Stimulated activated CD8-positive, alpha-beta memory T cell treated with anti-CD3 and anti-CD28 coated beads, Interleukin-15, amount 100 ng/mL, for 1 hour (primary cell): ENCODE results near the gene ELANE.
"Not testable (repeated sequence)": the region's sequence is repeated elsewhere in the genome, so short reads cannot be mapped to it uniquely, and the experiment has no call there.

Experiments
- DNase-seq: peaks from one replicate; pipeline ENCODE4 v3.0.0-alpha.2; 2020; ENCODE audit warnings: low read depth

Gene ELANE

GRCh38 chr19:814152-815078 lies 37.7 kb upstream of the ELANE start:
- DNase-seq = no peak

- DNase-seq = no peak
Measured at GRCh38 chr19:815079-815774, 36.9 kb upstream of the ELANE start.

DNA sequence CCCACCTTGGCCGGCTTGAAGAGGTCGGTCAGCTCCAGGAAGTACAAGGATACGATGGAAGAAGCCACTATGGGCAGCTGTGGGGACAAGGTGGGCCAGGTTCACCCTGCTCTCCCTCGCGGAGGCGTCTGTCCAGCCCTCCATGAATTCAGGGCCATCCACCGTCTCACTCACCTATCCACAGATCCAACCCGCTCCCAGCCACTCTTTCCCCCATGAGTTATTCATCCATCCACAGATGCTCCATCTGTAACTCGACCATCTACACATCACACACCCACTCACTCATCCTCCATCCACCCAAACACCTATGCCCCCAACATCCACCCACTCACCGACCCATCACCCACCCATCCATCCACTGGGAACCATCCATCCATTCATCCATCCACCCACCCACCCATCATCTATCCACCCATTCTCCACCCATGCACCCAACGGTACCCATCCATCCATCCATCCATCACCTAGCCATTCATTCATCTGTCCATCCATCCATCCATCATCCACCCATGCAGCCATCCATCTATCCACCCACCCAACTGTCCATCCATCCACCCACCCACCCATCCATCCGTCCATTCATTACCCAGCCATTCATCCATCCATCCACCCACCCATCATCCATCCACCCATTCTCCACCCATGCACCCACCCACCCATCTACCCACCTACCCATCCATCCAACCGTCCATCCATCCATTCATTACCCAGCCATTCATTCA lies 36.2 kb upstream of the ELANE start:
- no peak for DNase-seq

GRCh38 chr19:816500-816857 lies 35.6 kb upstream of the ELANE start:
- no peak for DNase-seq

- DNase-seq = not testable (repeated sequence)
Measured at GRCh38 chr19:820212-820611, 31.9 kb upstream of the ELANE start.

GRCh38 chr19:821231-821824 lies 30.8 kb upstream of the ELANE start:
- DNase-seq = no peak

DNA sequence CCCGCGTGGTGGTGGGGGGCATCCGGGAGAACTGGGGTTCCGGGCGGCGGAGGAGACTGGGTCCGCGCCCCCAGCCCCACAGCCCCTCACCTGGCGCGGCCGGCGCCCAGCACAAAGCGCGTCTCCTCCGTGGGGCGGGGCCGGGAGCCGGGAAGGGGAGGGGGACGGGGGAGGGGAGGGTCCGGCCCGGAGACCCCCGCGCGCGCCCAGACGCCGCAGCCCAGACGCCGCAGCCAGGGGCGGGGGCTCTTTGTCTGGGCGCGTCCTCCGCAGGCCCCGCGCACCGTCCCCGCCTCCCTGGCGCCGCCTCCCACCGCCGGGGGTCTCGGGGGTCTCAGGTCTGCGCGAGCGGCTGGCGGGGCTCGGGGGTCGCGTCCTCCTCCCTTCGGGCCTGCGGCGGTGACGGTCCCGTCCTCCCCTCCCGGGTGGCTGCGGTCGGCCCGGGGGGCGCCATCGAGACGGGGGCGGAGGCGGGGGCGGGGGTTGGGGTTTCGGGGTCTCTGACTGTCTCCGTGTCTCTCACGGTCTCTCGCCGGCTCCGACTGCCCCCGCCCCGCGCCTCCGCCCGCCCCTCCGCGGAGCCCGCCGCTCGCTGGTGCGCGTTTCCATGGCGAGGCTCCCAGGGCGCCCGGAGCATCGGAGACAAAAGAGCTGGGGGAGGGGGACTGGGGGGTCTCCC lies 30.1 kb upstream of the ELANE start, which contains the start of gene PLPPR3:
TSS of gene PLPPR3 (minus strand) at position 131 of the 679 bp plus-strand sequence. CDS start 396 bp downstream, outside the sequence.
- DNase-seq = no peak

DNA sequence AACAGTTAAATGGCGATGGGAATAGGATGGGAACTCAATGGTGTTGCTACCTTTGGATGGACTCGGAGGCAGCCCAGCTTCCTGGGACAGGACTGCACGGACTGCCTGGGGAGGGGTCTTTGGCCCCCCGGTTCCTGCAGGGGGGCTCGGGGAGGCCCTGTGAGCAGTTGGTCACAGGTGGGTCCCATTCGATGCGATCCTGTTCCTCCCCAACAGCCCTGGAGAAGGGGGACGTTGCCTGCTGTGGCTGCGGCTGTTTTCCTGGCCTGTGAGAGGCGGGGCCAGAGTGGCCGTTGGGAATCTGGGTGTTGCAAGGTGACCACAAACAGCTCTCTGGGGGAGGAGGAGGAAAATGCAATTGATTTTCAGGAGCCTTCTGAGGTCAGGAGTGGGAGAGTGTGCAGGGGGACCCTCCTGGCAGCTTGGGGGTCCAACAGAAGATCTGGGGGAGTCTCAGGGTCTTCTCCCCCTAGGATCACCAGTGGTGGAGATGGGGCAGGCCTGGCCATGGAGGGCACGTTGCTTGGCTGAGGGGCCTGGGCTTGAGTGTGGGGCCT lies 28.5 kb upstream of the ELANE start:
- DNase-seq = no peak

GRCh38 chr19:824885-825284 lies 27.2 kb upstream of the ELANE start:
- no peak for DNase-seq

- DNase-seq = no peak
Measured at GRCh38 chr19:825897-826644, 26.0 kb upstream of the ELANE start.

DNA sequence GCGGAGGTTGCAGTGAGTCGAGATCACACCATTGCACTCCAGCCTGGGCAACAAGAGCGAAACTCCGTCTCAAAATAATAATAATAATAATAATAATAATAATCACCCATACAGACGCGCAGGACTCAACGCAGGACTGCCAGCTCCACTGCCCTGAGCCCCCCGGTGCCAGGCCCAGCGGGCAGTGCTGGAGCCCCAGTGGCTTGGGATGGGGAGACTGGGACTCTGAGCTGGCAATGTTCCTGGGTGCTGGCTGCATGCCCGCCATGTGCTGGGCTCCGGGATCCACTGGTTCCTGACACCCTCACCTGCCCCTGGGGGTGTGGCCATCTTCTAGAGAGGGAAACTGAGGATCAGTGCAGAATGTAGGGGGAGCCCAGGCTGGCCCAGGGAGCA lies 24.8 kb upstream of the ELANE start:
- DNase-seq = no peak

- no peak for DNase-seq
Measured at GRCh38 chr19:827710-828321, 24.3 kb upstream of the ELANE start, which contains the start of gene AZU1. Gene AZU1 (plus strand): TSS chr19:827837. CDS start chr19:827847, 10 bp downstream.

DNA sequence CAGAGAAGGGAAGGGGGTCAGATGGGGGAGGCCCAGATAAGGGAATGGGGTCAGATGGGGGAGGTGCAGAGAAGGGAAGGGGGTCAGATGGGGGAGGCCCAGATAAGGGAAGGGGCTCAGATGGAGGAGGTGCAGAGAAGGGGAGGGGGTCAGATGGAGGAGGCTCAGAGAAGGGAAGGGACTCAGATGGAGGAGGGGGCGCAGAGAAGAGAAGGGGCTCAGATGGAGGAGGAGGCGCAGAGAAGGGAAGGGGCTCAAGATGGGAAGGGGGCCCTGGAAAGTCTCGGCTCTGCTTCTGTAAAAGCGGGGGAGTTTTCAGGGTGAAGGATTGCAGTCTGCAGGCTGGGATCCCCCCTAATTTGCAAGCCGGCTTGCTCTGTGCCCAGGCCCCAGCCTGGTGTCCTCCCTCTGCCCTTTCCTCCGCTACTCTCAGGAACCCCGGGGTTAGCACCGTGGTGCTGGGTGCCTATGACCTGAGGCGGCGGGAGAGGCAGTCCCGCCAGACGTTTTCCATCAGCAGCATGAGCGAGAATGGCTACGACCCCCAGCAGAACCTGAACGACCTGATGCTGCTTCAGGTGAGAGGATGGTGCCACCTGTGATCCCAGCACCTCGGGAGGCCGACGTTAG lies 22.9 kb upstream of the ELANE start:
- no peak for DNase-seq

DNA sequence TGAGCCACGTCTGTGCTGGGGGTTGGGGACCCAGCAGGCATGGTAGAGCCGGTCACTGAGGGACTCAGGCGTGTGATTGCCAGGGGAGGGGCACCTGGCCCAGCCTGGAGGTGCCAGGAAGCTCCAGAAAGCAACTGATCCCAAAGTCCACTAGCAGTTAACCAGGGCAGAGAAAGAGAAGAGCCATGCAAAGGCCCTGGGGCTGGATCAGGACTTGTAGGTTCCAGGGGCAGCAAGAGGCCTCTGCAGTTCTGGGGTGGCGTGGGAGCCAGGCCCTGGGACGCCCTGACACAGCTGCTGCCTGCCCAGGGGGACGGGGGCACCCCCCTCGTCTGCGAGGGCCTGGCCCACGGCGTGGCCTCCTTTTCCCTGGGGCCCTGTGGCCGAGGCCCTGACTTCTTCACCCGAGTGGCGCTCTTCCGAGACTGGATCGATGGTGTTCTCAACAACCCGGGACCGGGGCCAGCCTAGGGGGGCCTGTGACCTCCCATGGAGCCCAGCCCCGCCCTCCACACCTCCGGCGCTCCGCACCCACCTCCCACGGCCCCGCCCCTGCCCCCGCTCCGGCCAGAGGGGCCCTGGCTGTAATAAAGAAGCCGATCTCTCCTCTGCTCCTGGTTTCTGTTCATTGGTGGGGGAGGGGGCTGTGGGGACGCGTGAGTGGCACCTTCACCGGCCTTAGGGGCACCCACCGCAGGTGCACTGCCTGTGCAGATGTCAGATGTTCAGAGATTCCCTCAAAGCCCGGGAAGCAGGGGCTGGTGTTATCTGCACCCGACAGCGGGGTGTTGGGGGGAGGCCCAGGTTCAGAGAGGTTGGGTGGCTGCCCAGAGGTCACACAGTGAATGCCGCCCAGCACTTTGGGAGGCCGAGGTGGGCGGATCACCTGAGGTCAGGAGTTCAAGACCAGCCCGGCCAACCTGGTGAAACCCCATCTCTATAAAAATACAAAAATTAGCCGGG lies 20.4 kb upstream of the ELANE start:
- no peak for DNase-seq

DNA sequence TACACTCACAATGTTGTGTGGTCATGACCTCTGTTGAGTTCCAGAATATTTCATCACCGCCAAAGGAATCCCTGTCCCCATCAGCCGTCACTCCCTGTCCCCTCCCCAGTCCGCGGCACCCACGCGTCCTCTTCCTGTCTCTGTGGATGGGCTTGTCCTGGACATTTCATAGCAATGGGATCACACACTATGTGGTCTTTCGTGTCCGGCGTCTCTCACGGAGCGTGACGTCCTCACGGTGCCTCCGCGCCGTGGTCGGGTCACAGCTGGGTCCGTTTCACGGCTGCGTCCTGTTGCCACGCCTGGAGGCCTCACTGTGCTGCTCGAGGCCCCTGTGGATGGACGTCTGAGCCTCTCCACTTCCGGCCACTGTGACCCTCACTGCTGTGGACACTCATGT lies 17.9 kb upstream of the ELANE start:
- DNase-seq = no peak

- no peak for DNase-seq
Measured at GRCh38 chr19:835210-835810, 16.8 kb upstream of the ELANE start.

DNA sequence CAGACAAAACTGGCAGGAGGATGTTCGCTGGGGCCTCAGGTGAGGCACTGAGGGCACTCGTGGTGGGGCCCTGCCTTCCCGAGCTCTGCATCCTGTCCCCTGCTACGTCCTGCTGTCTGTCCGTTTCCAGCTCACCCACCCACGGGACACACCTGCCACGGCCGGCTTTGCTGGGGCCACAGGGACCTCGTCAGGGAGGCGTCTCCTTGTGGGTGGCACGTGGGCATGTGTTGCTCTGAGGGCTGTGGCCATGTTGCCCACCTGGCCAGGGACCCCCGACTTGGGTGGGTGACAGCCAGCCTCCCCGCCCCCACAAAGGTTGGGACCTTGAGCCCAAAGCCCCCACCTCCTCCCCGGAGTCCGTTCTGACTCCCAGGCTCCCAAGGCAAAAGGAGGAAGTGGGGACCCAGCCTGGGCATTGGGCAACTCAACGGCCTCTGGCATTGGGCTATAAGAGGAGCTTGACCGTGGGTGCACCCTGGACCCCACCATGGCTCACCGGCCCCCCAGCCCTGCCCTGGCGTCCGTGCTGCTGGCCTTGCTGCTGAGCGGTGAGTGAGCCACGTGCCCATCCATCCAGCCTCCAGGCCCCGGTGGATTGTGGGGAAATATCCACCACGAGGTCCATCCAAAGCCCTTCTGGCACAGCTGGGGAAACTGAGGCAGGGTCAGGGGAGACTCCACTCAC lies 11.4 kb upstream of the ELANE start, which contains the start of gene PRTN3:
TSS of gene PRTN3 (plus strand) at position 481 of the 688 bp plus-strand sequence. CDS start at position 491, 10 bp downstream.
- no peak for DNase-seq
